GM21529 (cell line): ENCODE data around the gene SOX5.
"Not testable (repeated sequence)": the region's sequence is repeated elsewhere in the genome, so short reads cannot be mapped to it uniquely, and the experiment has no call there.

Source experiments
- ATAC-seq: cut with Tn5 transposase; IDR thresholded peaks from one replicate; pipeline ENCODE4 v1.9.1; 2021; ENCODE audit not compliant: unreplicated experiment

Gene SOX5

DNA sequence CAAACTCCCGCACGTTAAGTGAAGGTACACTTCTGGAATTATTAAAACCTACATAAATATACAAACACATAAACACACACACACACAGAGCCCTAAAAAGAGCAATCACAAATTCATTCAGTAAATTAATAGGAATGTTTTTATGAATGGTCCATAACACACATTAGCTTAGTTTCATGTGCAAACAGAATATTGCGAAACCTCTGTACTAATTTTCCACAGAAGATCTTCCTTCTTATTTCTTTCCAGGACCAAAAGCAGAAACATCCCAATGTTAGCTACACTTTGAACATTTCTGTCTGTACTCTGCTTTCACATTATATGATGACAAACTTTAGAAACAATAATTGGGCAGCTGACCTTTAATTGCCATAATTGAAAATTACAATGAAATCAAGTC lies 101.6 kb downstream of the SOX5 start:
- ATAC-seq, result no peak

DNA sequence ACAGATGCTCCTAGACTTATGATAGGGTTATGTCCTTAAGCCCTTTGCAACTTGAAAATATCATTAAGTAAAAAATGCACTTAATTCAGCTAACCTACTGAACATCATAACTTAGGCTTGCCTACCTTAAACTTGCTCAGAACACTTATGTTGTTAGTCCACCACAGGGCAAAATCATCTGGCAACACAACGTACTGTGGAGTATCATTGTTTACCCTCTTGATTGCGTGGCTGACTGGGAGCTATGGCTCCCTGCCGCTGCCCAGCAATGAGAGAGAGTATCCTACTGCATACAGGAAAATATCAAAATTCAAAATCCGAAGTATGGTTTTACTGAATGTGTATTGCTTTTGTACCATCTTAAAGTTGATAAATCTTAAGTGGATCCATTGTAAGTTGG lies 105.5 kb downstream of the SOX5 start:
- ATAC-seq, result no peak

DNA sequence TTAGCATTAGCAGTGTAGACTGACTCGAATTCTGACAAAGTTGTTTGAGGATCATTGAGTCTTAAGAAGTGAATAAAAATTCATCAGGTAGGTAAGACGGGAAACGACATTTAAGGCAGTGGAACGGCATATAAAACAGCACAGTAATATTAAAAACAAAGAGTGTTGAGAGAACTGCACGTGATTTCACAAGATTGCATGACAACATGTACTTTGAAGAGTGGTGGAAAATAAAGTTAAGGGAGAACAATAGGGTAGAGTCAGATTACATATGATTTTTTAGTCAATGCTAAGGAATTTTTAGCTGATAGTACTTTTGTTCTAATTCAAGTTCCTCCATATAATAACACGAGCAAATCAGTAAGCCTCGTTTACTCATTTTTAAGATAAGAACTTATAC lies 115.4 kb downstream of the SOX5 start:
- no peak for ATAC-seq

DNA sequence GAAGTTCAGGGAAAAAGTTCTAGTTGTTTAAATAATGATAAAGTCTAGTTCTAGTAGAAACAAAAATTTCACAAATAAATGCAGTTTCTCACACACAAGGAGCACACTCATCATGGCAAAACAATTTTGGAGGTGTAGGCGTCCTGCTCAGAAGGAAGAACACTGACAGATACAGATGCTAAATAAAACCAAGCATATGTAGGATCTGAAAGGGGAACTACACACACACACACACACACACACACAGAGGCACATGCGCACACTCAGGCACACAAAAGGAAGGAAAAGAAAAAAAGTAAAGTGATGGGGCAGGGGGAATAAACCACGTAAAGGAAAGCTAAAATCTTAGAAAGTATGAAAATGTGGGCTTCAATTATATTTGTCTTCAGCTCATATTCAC lies 117.7 kb downstream of the SOX5 start:
- ATAC-seq, result no peak

DNA sequence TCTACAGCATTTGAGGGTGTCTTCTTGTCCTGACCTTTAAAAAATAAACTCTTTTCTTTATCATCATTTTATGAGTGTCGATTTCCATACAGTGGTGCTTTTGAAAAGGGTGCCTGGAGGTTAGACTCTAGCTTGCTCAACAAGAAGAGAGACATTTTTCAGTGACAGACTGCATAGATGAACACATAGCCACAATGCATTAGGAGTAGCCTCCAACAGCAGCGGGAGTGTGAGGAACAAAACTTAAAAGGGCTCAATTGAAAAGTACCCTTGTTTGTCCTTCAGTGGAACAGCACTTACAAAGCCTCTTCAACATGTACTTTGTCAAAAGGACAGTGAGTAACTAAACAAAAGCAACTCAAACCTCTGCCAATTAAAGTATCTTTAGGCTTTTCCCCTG lies 119.3 kb downstream of the SOX5 start:
- no peak for ATAC-seq

DNA sequence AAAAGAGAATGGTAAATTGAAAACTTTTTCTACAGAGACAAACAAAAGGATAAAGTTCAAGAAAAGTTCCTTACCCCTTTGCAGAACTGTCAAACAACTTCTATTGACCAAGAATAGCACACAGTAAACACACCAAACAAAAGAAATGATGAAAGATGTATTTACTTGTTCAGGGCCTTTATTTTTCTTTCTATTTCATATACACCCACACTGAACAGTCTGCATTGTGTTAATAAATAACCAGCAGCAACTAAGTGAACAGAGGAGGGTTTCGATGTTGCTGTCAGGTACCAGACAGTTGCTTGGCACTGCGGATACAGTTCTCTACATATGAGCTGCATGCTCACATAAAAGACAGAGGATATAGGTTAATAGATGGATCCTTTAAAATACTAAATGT lies 122.1 kb downstream of the SOX5 start:
- ATAC-seq, result no peak

DNA sequence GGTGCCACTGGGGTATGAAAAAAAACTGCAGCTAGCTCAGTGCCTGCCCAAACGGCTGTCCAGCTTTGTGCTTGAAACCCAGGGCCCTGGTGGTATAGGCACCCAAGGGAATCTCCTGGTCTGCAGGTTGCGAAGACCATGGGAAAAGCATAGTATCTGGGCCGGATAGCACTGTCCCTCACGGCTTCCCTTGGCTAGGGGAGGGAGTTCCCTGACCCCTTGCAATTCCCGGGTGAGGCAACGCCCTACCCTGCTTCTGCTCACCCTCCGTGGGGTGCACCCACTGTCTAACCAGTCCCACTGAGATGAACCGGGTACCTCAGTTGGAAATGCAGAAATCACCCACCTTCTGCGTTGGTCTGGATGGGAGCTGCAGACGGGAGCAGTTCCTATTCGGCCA lies 124.3 kb downstream of the SOX5 start:
- ATAC-seq, result not testable (repeated sequence)

DNA sequence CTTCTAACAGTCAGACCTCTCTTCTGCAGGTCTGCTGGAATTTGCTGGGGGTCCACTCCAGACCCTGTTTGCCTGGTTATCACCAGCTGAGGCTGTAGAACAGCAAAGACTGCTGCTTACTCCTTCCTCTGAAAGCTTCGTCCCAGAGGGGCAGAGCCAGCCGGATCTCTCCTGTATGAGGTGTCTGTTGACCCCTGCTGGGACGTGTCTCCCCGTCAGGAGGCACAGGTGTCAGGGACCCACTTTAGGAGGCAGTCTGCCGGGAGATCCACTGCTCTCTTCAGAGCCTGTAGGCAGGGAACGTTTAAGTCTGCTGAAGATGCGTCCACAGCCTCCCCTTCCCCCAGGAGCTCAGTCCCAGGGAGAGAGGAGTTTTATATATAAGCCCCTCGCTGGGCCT lies 125.1 kb downstream of the SOX5 start:
- no peak for ATAC-seq

DNA sequence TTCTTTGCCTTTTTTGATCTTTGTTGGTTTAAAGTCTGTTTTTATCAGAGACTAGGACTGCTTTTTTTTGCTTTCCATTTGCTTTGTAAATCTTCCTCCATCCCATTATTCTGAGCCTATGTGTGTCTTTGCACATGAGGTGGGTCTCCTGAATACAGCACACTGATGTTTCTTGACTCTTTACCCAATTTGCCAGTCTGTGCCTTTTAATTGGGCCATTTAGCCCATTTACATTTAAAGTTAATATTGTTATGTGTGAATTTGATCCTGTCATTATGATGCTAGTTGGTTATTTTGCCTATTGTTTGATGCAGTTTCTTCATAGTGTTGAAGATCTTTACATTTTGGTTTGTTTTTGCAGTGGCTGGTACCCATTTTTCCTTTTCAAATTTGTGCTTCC lies 126.6 kb downstream of the SOX5 start:
- ATAC-seq, result not testable (repeated sequence)

DNA sequence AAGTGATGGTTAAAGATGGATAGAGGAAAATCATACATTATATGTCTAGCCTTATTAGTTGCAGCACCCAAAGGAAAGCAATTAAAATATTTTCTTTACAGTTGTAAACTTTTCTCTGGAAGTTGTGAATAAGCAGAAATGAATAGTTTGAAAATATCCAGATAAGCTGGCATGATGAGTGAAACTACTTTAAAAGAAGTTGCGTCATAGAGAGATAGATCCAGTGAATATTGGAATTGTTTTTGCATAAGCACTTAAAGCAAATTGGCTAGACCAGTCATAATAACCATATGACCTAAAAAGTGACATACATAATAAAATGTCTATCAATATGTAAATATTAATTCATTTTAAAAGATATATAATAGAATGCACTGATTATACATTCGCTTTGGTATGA lies 132.1 kb downstream of the SOX5 start:
- ATAC-seq, result no peak

DNA sequence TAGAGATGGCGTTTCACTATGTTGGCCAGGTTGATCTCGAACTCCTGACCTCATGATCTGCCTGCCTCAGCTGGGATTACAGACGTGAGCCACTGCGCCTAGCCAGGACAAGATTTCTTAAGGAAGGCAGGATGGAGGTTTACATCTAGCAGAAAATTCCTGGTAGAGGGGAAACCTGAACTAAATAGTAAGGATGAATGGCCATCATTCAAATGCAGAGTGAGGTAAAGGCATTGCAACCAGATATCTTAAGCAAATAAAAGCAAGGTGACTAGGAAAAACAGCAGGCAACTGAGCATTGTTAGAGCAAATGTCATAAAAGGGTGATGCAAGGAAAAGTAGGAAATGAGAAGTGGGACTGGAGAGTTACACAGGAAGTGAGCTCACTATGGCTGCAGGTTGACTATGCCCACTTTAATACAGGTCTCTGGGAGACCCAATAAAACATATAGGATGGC lies 133.0 kb downstream of the SOX5 start:
- no peak for ATAC-seq

DNA sequence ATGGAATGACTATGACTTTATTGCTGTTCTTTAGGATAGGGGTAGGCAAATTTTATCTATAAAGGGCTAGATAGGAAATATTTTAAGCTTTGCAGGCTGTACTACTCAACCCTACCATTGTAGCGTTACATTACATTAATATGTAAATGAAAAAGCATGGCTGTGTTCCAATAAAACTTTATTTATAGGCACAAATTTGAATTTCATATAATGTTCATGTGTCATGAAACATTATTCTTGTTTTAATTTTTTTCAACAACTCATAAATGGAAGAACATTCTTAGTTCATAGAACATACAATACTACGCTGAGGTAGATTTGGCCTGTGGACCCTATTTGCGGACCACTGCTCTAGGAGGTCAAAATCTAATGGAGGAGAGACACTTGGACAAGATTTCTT lies 133.7 kb downstream of the SOX5 start:
- no peak for ATAC-seq

DNA sequence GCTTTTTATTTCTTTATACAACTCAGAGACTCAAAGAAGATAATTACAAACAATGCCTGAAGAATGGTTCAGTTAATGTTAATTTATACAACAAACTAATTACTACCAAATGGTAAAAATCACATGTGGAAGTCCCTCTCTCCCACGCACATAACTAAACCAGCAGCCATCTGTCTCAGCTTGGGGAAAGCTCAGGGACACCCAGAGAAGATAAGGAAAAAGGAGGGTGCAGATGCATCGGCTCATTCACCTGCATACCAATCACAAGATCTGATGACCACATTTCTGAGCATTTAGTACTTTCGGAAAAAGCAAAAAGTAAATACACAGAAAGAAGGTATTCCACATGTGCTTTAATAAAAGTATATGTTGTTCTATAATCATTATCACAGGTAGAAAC lies 136.3 kb downstream of the SOX5 start:
- no peak for ATAC-seq

DNA sequence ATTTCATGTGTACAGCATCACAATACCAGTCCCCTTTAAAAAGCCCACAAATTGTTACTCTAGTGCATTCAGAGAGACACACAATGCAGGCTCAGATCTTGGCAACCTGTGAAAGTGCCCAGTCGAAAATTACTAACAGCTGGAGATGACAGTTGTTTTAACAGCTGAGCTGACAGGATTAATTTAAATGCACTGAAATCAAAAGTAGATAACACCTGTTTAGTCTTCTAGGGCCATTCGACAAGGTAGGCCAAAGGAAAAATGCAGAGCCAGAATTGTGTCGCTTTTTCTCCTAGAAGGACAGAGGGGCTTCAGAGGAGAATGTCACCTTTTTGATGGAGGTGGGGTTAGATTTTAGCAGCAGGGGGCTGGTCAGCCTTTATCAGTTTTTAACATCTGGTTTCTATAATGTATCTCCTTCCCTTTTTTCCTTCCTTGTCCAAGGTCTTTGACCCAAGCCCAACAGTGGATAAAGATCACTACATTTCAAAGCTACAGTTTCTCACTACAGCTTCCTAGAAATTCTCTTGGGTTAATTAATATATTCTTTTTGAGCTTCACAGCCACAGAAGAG lies 139.1 kb downstream of the SOX5 start:
- ATAC-seq, result no peak

DNA sequence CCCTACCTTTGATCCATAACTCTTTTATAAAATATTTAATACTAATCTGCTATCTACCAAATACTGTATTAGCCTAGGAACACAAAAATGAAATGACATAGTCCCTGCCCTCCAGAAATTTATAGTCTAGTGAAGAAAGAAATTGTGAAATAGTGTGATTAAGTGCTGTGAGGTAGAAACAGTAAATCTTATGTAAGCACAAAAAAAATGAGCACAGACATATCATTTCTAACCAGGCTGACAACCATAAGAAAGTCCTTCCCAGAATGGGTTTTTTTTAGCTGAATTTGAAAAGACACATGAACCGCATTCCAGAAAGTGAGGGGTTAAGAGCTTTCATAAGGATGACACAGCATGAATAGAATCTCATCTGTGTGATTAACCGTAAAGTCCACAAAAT lies 145.9 kb downstream of the SOX5 start:
- no peak for ATAC-seq

DNA sequence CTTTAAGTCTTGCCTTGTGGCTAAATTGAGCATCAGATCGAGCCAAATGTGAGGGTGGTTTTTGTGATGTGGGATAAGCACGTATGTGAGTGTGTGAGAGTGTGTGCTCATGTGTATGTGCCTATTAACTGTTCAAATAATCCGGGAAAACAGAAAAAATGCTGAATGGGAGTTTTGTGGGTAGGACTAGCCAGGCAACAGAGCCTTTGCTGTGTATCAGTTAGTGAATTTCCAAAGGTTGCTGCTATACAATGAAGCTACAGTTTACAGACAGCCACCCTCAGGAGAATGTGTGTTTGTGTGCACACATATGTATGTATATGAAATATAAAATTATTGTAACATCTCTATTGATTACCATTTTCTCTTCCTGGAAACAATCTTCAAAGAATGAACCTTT lies 154.0 kb downstream of the SOX5 start:
- ATAC-seq, result no peak

DNA sequence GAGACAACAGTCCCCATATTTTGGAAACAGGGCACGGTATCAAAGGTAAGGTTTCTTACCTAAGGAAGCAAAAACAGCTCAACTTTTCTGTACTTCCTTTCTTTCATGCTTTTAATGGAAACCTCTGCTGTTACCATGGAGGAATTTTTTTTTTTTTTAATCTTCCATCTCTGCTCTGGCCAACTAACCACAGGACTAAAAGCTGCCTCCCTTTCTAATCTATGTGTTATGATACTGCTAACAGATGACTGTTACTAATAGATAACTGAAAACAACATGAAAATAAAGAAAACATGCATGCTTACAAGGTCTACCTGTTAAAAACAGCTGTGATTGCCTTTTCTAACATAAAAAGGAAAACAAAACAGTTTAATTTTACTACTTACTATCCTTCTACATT lies 168.4 kb downstream of the SOX5 start:
- ATAC-seq, result no peak

DNA sequence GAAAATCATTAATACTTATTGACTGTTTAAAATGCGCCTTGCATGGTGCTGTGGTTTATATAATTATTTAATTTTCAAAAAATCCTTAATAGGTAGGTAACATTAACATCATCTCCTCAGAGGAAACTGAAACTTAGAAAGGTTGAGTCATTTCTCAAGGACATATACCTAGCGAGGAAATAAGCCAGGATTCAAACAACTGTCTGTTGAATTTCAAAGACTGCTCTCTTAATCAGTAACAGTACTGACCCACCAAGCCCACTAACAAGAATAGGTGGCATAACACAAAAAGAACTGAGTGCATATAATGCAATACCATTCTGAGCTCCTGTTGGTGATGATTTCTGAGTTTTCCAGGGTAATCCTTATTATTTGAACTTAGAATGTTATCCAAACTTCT lies 174.3 kb downstream of the SOX5 start:
- no peak for ATAC-seq

DNA sequence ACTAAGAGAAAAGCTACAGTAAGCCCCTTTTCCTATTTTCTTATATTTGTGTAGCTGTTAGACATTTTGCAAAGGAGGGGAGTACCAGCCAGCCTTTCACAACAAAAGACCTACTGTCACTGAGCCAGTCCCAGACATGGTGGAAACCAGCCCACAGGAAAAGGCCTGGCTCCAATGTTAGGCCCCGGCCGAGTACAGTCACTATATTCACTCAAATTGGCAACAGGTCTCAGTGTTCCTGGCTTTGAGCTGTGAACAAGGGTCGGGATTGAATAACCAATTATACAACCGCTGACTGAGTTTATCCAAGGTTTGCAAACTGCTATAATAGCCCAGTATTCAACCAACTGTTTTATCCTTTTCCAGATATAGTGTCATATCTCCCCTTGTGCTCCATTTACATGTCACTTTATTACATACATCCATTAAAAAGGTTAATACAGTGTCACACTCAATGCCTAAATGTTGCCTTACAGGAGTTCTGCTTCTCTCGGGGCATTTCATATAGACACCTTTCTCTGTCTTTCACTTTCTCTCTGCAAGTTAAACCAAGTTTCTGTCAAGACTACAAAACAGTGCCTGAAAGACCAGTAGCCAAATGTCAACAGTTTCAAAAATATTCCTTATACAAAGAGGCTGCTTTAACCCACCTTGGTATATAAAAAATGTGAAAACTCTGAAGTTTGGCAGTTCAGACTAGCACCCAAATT lies 178.1 kb downstream of the SOX5 start:
- no peak for ATAC-seq

DNA sequence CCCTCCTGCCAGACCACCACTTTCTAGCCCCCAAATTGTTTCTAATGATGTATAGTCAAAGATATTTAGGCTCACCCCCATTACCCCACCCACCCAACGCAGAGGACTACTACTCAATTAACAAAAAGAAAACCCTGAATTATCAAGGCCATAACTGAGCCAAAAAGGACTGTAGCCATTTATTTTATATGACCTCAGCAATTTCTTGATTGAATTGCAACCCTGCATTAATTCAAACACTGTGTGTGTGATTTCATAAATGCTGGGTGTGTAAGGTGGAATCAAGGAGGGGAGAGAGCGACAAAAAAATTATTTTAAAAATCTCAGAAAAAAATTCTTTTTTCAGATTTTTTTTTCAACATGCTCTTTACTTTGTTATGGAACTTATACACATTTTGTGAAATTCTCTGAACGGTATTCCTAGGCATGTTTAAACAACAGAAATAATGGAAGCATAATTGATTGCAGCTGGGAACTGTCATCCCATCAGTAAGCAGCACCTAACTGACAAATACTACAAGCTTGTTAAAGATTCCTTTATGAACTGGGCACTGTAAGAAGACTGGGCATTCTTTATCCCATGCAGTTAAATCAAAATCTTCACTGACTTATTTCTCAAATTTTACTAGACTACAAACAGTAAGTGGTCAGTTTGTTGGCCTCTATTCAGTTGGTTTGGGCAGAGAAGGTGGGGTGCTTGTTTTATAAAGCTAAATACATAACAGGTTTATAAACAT lies 179.1 kb downstream of the SOX5 start:
- no peak for ATAC-seq

DNA sequence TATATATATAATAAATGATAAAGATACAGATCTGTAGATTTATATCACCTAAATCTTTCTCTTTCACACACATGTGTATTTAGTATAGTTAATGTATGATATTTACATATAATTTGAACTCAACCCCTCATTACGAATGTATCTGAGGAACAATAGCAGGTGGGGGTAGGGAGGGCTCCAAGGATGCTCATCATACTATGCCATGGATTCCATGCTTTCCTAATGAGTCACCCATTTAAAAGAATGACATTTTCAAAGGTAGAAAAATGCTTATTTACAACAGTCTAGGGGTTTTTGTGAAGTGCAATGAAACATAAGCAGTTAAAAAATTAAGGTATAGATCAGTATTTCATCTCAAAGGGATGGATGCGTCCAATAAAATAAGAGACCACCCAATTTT lies 181.6 kb downstream of the SOX5 start:
- no peak for ATAC-seq

DNA sequence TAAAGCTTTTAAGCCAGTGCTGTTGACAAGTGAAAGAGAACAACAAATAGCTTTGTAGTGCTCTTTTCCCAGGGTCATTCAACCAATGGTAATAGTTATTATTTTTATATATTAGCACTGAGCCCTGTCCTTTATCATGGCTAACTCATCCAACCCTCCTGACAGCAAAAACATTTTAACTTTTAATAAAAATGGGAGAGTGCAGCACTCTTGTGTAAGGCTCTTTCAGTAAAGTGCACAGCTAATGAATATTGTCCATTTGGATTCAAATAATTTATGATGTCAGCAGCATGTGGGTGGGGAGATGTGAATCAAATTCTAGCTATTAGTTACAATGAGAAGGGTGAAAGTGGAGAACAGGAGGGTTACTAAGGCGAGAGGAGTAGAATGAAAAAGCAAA lies 185.7 kb downstream of the SOX5 start:
- no peak for ATAC-seq
